Measurements from ENCODE around the gene HS3ST6.

- TF ChIP-seq CTCF (IDR thresholded peaks at IDR 0.05) (no peak), POLR2A (IDR thresholded peaks at IDR 0.05) (no peak)
These were observed at the start of gene HS3ST6 for GRCh38 chr16:1918351-1919326.

Measured in esophagus squamous epithelium (tissue), 4 donors.